ENCODE data around the gene AKAP12.

The AKAP12 gene

DNA sequence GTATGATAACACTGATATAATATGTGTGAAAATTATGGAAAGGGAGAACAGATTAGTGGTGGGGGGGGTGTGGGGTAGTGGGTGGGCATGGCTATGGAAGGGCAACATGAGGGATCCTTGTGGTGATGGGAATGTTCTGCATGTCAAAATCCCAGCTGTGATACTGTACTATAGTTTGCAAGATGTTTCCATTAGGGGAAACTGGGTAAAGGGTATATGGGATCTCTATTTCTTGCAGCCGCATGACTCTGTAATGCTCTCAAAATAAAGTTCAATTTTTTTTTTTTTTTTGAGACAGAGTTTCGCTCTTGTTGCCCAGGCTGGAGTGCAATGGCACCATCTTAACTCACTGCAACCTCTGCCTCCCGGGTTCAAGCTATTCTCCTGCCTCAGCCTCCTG is 137.3 kb downstream of the AKAP12 start:
- TF ChIP-seq REST (IDR thresholded peaks at IDR 0.05; ENCODE audit: insufficient read depth in 1 of 2, low read depth in 2 of 2, low read length in 2 of 2) (no peak), FOXP2 (optimal IDR thresholded peaks at IDR 0.05; ENCODE audit: borderline replicate concordance, extremely low read depth, extremely low read length, insufficient read depth) (no peak), TAF1 (IDR thresholded peaks at IDR 0.05; ENCODE audit: borderline replicate concordance, insufficient read depth, low read length) (no peak), SIN3A (IDR thresholded peaks at IDR 0.05; ENCODE audit: borderline replicate concordance, insufficient read depth, low read length) (no peak), POLR2AphosphoS5 (IDR thresholded peaks at IDR 0.05; ENCODE audit: low read depth, low read length) (no peak)

DNA sequence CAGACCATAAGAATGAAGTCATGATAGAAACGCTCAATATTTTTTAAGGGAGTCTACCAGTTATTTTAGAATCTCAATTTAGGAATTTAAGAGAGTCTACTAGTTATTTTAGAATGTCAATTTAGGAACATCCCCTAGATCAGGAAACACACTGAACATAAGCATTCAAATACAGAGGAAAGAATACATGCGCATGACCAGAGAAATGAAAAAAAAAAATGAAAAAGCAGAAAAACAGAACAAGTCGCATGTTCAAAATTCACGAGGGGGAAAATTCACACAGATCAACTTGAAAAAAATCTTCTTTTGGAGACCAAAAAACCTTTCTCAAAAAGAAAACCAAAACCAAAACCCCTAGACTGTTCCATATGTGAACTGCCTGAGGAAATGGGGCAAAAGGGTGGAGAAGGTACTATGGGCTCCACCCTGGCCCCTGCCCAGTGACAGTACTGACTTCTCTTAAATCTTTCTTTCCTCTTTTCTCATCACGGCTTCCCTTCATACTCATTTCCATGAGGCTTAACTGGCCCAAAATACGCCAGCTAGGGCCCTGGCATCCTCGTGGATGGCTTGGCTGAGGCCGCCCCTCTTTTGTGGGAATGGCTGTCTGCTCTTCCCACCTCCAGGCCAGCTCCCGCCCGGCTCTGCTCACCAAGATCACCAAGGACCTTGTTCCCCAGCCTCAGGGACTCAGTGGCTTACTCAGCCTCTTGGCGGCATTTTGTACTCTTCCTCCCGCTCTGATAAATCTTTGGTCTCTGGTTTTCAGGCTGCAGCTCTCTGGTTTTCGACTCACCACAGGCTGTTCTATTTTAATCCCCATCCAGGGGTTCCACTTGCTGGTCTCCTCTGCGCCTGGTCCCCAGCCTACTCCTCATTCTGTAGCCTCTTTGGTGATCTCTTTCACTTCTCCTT is 140.4 kb downstream of the AKAP12 start:
- no peak for TF ChIP-seq FOXP2 (optimal IDR thresholded peaks at IDR 0.05; ENCODE audit: borderline replicate concordance, extremely low read depth, extremely low read length, insufficient read depth)

- TF ChIP-seq FOXP2 (optimal IDR thresholded peaks at IDR 0.05; ENCODE audit: borderline replicate concordance, extremely low read depth, extremely low read length, insufficient read depth), result no peak
- TF ChIP-seq POLR2AphosphoS5 (IDR thresholded peaks at IDR 0.05; ENCODE audit: low read depth, low read length), result no peak
- no peak for TF ChIP-seq REST (IDR thresholded peaks at IDR 0.05; ENCODE audit: insufficient read depth in 1 of 2, low read depth in 2 of 2, low read length in 2 of 2)
- TF ChIP-seq SIN3A (IDR thresholded peaks at IDR 0.05; ENCODE audit: borderline replicate concordance, insufficient read depth, low read length), result no peak
- no peak for TF ChIP-seq TAF1 (IDR thresholded peaks at IDR 0.05; ENCODE audit: borderline replicate concordance, insufficient read depth, low read length)
Observed at GRCh38 chr6:151380848-151381205, 141.1 kb downstream of the AKAP12 start.

GRCh38 chr6:151381722-151382121 is 142.0 kb downstream of the AKAP12 start:
- no peak for TF ChIP-seq FOXP2 (optimal IDR thresholded peaks at IDR 0.05; ENCODE audit: borderline replicate concordance, extremely low read depth, extremely low read length, insufficient read depth)
- TF ChIP-seq REST (IDR thresholded peaks at IDR 0.05; ENCODE audit: insufficient read depth in 1 of 2, low read depth in 2 of 2, low read length in 2 of 2), result no peak
- no peak for TF ChIP-seq SIN3A (IDR thresholded peaks at IDR 0.05; ENCODE audit: borderline replicate concordance, insufficient read depth, low read length)

GRCh38 chr6:151384151-151384550 is 144.4 kb downstream of the AKAP12 start:
- TF ChIP-seq POLR2AphosphoS5 (IDR thresholded peaks at IDR 0.05; ENCODE audit: low read depth, low read length), result no peak

- TF ChIP-seq POLR2AphosphoS5 (IDR thresholded peaks at IDR 0.05; ENCODE audit: low read depth, low read length), result no peak
- TF ChIP-seq FOXP2 (optimal IDR thresholded peaks at IDR 0.05; ENCODE audit: borderline replicate concordance, extremely low read depth, extremely low read length, insufficient read depth), result no peak
- no peak for TF ChIP-seq REST (IDR thresholded peaks at IDR 0.05; ENCODE audit: insufficient read depth in 1 of 2, low read depth in 2 of 2, low read length in 2 of 2)
- TF ChIP-seq TAF1 (IDR thresholded peaks at IDR 0.05; ENCODE audit: borderline replicate concordance, insufficient read depth, low read length), result no peak
- TF ChIP-seq SIN3A (IDR thresholded peaks at IDR 0.05; ENCODE audit: borderline replicate concordance, insufficient read depth, low read length), result no peak
Observed at GRCh38 chr6:151385177-151385576, 145.4 kb downstream of the AKAP12 start.

All from PFSK-1 (cell line).